ENCODE data around the gene LGALS3BP. TPM values are rescaled to one million over a fixed set of nuclear protein-coding genes. Genes with fewer than 3 reads are reported as not detected.

The LGALS3BP gene
- total RNA-seq, 2 donors from 2014 or later: 23.3 to 71.4 TPM

GRCh38 chr17:78956254-78956653 is 23.5 kb downstream of the LGALS3BP start:
- Mint-ChIP-seq H3K27ac (no peak overlapping the region), H3K4me3 (no peak overlapping the region), H3K9me3 (peaks cover under 1% of the 10 kb centered on the region), H3K36me3 (ENCODE audit: low read depth) (no peaks in the 10 kb centered on the region), H3K4me1 (peaks cover 16% of the 10 kb centered on the region), H3K27me3 (ENCODE audit: insufficient read depth) (no peaks in the 10 kb centered on the region)
- no peaks in the 10 kb centered on the region for H3K4me1 ChIP-seq (ENCODE audit: control insufficient read depth, insufficient read depth, low read length)
- 81 to 85% methylated on average over 8 to 11 of the region's 11 CpGs for WGBS, 2 experiments (ENCODE audit: insufficient coverage in 1 of 2, insufficient read length in 1 of 2)
- TF ChIP-seq CTCF (conservative IDR thresholded peaks at IDR 0.05): no peak
- no peaks in the 10 kb centered on the region for H3K27me3 ChIP-seq (ENCODE audit: control insufficient read depth, insufficient read depth, low read length, poor library complexity, severe bottlenecking)
- no peaks in the 10 kb centered on the region for H3K36me3 ChIP-seq (ENCODE audit: control insufficient read depth, insufficient read depth, low read length)
- no peak overlapping the region for H3K27ac ChIP-seq (ENCODE audit: low read depth, low read length)
- DNase-seq: no peak
- H3K9me3 ChIP-seq (ENCODE audit: control insufficient read depth, low read length): peaks cover 3% of the 10 kb centered on the region
- H3K4me3 ChIP-seq (ENCODE audit: low read length): no peak overlapping the region
- H3K9ac ChIP-seq (ENCODE audit: extremely low read depth, low read length, poor library complexity, severe bottlenecking): no peak overlapping the region

- WGBS, 2 experiments (ENCODE audit: insufficient coverage in 1 of 2, insufficient read length in 1 of 2): 91 to 98% methylated on average over 13 to 14 of the region's 14 CpGs
- Histone ChIP-seq H3K4me1 (ENCODE audit: control insufficient read depth, insufficient read depth, low read length) (no peaks in the 10 kb centered on the region), H3K9me3 (ENCODE audit: control insufficient read depth, low read length) (peaks cover 19% of the 10 kb centered on the region), H3K9ac (ENCODE audit: extremely low read depth, low read length, poor library complexity, severe bottlenecking) (no peak overlapping the region), H3K27me3 (ENCODE audit: control insufficient read depth, insufficient read depth, low read length, poor library complexity, severe bottlenecking) (no peaks in the 10 kb centered on the region), H3K27ac (ENCODE audit: low read depth, low read length) (peak overlapping the region; percentile 79), H3K36me3 (ENCODE audit: control insufficient read depth, insufficient read depth, low read length) (no peaks in the 10 kb centered on the region), H3K4me3 (ENCODE audit: low read length) (no peak overlapping the region)
- Mint-ChIP-seq H3K9me3 (peaks cover 16% of the 10 kb centered on the region), H3K27ac (no peak overlapping the region), H3K36me3 (ENCODE audit: low read depth) (no peaks in the 10 kb centered on the region), H3K4me3 (no peak overlapping the region), H3K27me3 (ENCODE audit: insufficient read depth) (no peaks in the 10 kb centered on the region), H3K4me1 (peaks cover 16% of the 10 kb centered on the region)
- DNase-seq: no peak
- no peak for TF ChIP-seq CTCF (conservative IDR thresholded peaks at IDR 0.05)
Measured at GRCh38 chr17:78954684-78955083, 25.0 kb downstream of the LGALS3BP start.

- Histone ChIP-seq H3K4me3 (ENCODE audit: low read length) (no peak overlapping the region), H3K9ac (ENCODE audit: extremely low read depth, low read length, poor library complexity, severe bottlenecking) (no peak overlapping the region), H3K27ac (ENCODE audit: low read depth, low read length) (peak overlapping the region; percentile 79), H3K9me3 (ENCODE audit: control insufficient read depth, low read length) (peaks cover 21% of the 10 kb centered on the region), H3K27me3 (ENCODE audit: control insufficient read depth, insufficient read depth, low read length, poor library complexity, severe bottlenecking) (no peaks in the 10 kb centered on the region), H3K36me3 (ENCODE audit: control insufficient read depth, insufficient read depth, low read length) (no peaks in the 10 kb centered on the region), H3K4me1 (ENCODE audit: control insufficient read depth, insufficient read depth, low read length) (no peaks in the 10 kb centered on the region)
- no peaks in the 10 kb centered on the region for H3K27me3 Mint-ChIP-seq (ENCODE audit: insufficient read depth)
- no peak overlapping the region for H3K27ac Mint-ChIP-seq
- peaks cover 19% of the 10 kb centered on the region for H3K9me3 Mint-ChIP-seq
- TF ChIP-seq CTCF (conservative IDR thresholded peaks at IDR 0.05): no peak
- no peak overlapping the region for H3K4me3 Mint-ChIP-seq
- WGBS, 2 experiments (ENCODE audit: insufficient coverage in 1 of 2, insufficient read length in 1 of 2): 71 to 80% methylated on average over 25 to 29 of the region's 29 CpGs
- DNase-seq: no peak
- peaks cover 12% of the 10 kb centered on the region for H3K4me1 Mint-ChIP-seq
- H3K36me3 Mint-ChIP-seq (ENCODE audit: low read depth): no peaks in the 10 kb centered on the region
Measured at GRCh38 chr17:78953356-78954350, 26.1 kb downstream of the LGALS3BP start.
